Cardiac fibroblast (primary cell): ENCODE measurements around the gene DPYSL3.

Experiments
- DNase-seq, 2 donors: peaks; one replicate each; pipeline versions ENCODE4 v3.0.0 to v3.0.0-alpha.2; 2010; ENCODE audit warnings: low read depth in 2 of 2
- H3K4me3 ChIP-seq, 2 donors: replicated peaks in 1 of 2; 1 replicate in 1 of 2; 2 replicates in 1 of 2; pipeline ENCODE4 v1.5.1; 2011; ENCODE audit warnings: low read depth in 2 of 2, low read length in 2 of 2, mild to moderate bottlenecking in 2 of 2, moderate library complexity in 1 of 2
- TF ChIP-seq, protein P1 (sequence below): IDR thresholded peaks from one replicate; pipeline ENCODE4 v1.5.1; 2011; ENCODE audit warnings: low read depth, mild to moderate bottlenecking, low read length, inconsistent platforms

The DPYSL3 gene

DNA sequence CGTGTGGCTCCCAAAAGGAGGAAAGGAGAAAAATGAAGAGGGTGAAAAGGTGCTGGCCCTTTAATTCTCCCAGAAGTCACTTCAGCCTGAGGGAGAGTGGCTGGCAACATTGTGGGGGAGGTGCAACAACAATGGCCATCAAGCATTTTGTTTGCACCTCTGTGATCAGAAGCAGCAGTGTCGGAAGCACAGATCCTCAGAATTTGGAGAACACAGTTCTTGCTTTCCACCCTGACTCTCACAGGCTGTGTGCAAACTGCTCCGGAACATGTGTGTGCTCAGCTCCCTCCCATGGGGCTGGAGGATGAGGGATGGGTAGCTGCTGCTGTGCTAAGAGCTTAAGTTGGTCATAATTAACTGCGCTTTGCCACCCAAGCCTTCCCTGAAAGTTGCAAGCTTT, 127.1 kb downstream of the DPYSL3 start:
- peak overlapping the region; percentile 31 to 50 for H3K4me3 ChIP-seq
- TF ChIP-seq, protein P1, sequence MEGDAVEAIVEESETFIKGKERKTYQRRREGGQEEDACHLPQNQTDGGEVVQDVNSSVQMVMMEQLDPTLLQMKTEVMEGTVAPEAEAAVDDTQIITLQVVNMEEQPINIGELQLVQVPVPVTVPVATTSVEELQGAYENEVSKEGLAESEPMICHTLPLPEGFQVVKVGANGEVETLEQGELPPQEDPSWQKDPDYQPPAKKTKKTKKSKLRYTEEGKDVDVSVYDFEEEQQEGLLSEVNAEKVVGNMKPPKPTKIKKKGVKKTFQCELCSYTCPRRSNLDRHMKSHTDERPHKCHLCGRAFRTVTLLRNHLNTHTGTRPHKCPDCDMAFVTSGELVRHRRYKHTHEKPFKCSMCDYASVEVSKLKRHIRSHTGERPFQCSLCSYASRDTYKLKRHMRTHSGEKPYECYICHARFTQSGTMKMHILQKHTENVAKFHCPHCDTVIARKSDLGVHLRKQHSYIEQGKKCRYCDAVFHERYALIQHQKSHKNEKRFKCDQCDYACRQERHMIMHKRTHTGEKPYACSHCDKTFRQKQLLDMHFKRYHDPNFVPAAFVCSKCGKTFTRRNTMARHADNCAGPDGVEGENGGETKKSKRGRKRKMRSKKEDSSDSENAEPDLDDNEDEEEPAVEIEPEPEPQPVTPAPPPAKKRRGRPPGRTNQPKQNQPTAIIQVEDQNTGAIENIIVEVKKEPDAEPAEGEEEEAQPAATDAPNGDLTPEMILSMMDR = no peak
- DNase-seq = peak; percentile 36 to 42

DNA sequence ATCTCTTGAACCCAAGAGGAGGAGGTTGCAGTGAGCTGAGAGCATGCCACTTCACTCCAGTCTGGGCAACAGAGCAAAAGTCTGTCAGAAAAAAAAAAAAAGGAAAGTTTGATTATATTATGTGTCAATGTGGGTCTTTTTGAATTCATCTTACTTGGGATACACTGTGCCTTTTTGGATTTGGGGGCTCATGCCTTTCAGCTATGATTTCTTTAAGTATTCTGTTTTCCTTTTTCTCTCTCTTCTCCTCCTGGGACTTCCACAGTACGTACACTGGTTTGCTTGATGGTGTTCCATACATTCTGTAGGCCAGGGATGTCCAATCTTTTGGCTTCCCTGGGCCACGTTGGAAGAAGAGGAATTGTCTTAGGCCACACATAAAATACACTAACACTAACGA, 128.3 kb downstream of the DPYSL3 start:
- DNase-seq = no peak
- TF ChIP-seq, protein P1 = no peak
- no peak overlapping the region for H3K4me3 ChIP-seq

DNA sequence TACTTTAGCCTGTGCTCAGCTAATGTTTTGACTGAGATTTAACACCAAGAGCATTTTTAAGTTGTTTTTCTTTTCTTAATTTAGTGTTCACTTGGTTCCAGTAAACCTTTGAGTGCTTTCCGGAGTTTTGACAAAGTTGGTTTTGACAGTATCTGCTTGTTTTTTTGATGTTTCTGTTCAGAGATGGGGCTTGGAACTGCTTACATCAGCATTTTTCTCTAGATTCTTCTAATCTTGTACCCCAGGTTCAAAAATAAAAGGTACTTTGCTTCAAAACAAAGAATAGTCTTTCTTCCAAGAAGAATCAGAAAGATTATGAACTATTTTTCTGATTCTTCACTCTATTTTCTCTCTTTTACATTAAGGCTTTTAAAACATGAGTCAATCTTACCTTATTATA, 132.2 kb downstream of the DPYSL3 start:
- TF ChIP-seq, protein P1 = no peak
- H3K4me3 ChIP-seq = no peak overlapping the region
- no peak for DNase-seq

DNA sequence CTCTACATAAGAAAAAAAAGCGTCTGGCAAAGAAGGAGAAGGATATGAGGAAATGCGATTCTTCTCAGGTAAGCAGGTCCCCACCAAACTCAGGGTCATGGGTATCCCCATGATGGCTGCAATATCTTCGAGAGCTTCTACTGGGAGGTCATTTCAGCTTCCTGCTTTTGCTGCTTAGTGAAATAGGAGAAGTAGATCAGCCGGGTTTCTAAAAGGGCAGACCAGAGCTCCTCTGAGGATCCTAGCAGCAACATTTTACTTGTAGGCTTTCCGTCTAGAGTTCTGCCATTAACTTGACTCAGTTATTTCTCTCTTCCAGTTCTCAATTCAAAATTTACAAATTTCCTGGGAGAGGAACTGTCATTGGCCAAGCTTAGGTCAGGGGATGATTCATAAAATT, 134.7 kb downstream of the DPYSL3 start:
- no peak for DNase-seq
- no peak overlapping the region for H3K4me3 ChIP-seq
- TF ChIP-seq, protein P1 = no peak

DNA sequence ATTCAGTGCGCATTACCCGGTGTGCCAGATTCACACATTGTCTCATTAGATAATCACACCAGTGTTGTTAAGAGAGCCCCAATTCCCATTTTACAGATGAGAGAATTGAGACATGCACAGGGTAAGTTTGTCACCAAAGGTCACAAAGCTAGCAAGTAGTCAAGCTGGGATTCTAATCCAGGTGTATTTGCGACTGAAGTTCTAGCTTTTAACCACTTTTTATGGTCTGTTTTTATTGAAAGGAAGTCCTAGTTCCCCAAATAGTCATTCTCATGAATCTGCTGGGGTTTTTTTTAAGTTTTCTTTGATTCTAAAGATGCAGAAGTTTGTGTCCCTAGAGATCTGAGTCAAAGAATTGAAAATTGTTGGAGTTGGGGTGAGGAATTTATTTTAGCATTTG, 136.5 kb downstream of the DPYSL3 start:
- TF ChIP-seq, protein P1 = no peak
- no peak for DNase-seq
- H3K4me3 ChIP-seq = no peak overlapping the region

DNA sequence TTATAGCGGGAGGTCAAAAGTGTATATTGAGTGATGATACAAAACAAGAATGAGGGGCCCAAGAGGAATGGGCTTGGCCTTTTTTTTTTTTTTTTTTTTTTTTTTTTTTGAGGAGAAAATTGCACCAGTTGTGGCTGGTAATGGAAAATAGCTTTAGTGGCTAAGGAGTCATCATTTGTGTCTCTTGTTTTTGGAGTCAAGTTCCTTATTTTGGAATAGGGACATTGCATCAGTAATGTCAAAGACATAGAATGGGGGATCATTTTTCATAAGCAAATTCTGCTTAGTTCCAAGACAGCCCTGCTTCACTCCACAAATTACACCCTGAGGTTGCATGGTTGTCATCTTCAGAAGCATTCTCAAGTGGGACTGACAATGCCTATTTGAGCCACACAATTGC, 137.7 kb downstream of the DPYSL3 start:
- TF ChIP-seq, protein P1 = no peak
- H3K4me3 ChIP-seq = no peak overlapping the region
- no peak for DNase-seq

DNA sequence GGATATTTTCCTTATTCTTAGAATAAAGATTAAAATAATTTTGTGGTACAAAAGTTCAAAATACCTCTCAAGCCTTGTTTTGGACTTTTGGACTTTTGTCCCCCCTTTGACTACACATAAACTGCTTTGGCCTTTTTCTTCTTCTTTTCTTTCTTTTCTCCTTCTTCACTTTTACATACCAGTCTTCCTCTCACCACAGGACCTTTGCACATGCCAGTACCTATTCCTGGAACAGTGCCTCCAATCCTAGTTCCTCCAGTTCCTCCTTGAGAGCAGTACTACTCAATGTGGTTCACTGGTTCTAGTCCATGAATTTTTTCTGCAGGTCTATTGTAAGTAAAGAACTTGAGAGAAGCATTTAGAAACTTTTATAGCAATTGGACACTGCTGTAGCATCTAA, 138.6 kb downstream of the DPYSL3 start:
- no peak overlapping the region for H3K4me3 ChIP-seq
- DNase-seq = no peak
- TF ChIP-seq, protein P1 = no peak
